SJSA1 (cell line): Measurements from ENCODE around the gene SIRPG. TPM values are rescaled to one million over a fixed set of nuclear protein-coding genes. Genes with fewer than 3 reads are reported as not detected.

Source experiments
- DNase-seq, 2 experiments: peaks; one replicate each; pipeline ENCODE4 v3.0.0-alpha.2; 2015 to 2020; ENCODE audit warnings: low spot score in 2 of 2, low read depth in 1 of 2
- H3K27ac ChIP-seq: fragments of 250-450 bp; sonication (Bioruptor Pico); 2 replicates; pipeline ENCODE4 v1.5.1; 2020; ENCODE audit warnings: mild to moderate bottlenecking, moderate library complexity
- H3K27me3 ChIP-seq: fragments of 250-450 bp; sonication (Bioruptor Pico); replicated peaks from 2 replicates; pipeline ENCODE4 v1.5.1; 2020; ENCODE audit warnings: mild to moderate bottlenecking, moderate library complexity
- H3K36me3 ChIP-seq: fragments of 250-450 bp; sonication (Bioruptor Pico); 2 replicates; pipeline ENCODE4 v1.5.1; 2020; ENCODE audit warnings: mild to moderate bottlenecking
- H3K4me1 ChIP-seq: fragments of 250-450 bp; sonication (Bioruptor Pico); replicated peaks from 2 replicates; pipeline ENCODE4 v1.6.1; 2021; ENCODE audit warnings: mild to moderate bottlenecking
- H3K4me3 ChIP-seq: fragments of 250-450 bp; sonication (Bioruptor Pico); 2 replicates; pipeline ENCODE4 v1.5.1; 2020; ENCODE audit warnings: mild to moderate bottlenecking
- H3K9me3 ChIP-seq: fragments of 250-450 bp; sonication (Bioruptor Pico); replicated peaks from 2 replicates; pipeline ENCODE4 v1.5.1; 2020; ENCODE audit warnings: mild to moderate bottlenecking
- total RNA-seq: library from RNA; depleted of rRNA; stranded (reverse); fragments of >200 nt; shearing (Covaris generic); gene quantifications from 2 replicates; pipeline ENCODE4 v1.2.3, GENCODE V29; 2014

SIRPG gene
- total RNA-seq, 1 experiment from 2014 or later = not detected

GRCh38 chr20:1685304-1686052, 27.9 kb upstream of the SIRPG start:
- Histone ChIP-seq H3K36me3 (no peaks in the 10 kb centered on the region), H3K27me3 (peaks cover 10% of the 10 kb centered on the region), H3K4me3 (no peak overlapping the region), H3K27ac (no peak overlapping the region), H3K4me1 (no peaks in the 10 kb centered on the region), H3K9me3 (no peaks in the 10 kb centered on the region)
- DNase-seq = no peak

- no peak overlapping the region for H3K27ac ChIP-seq
- no peaks in the 10 kb centered on the region for H3K36me3 ChIP-seq
- H3K9me3 ChIP-seq = no peaks in the 10 kb centered on the region
- no peak overlapping the region for H3K4me3 ChIP-seq
- H3K27me3 ChIP-seq = peaks cover 8% of the 10 kb centered on the region
- no peak for DNase-seq
- no peaks in the 10 kb centered on the region for H3K4me1 ChIP-seq
These were observed 27.3 kb upstream of the SIRPG start for GRCh38 chr20:1684872-1685271.

- H3K9me3 ChIP-seq = no peaks in the 10 kb centered on the region
- no peak overlapping the region for H3K27ac ChIP-seq
- DNase-seq = no peak
- H3K4me3 ChIP-seq = no peak overlapping the region
- H3K27me3 ChIP-seq = peaks cover 14% of the 10 kb centered on the region
- H3K36me3 ChIP-seq = no peaks in the 10 kb centered on the region
- H3K4me1 ChIP-seq = no peaks in the 10 kb centered on the region
These were observed 19.1 kb upstream of the SIRPG start for GRCh38 chr20:1676650-1677049.

GRCh38 chr20:1674990-1675780, 17.6 kb upstream of the SIRPG start:
- no peak for DNase-seq
- Histone ChIP-seq H3K4me1 (no peaks in the 10 kb centered on the region), H3K4me3 (no peak overlapping the region), H3K9me3 (no peaks in the 10 kb centered on the region), H3K36me3 (no peaks in the 10 kb centered on the region), H3K27me3 (peaks cover 14% of the 10 kb centered on the region), H3K27ac (no peak overlapping the region)

GRCh38 chr20:1674361-1674760, 16.8 kb upstream of the SIRPG start:
- Histone ChIP-seq H3K4me3 (no peak overlapping the region), H3K4me1 (no peaks in the 10 kb centered on the region), H3K9me3 (no peaks in the 10 kb centered on the region), H3K27me3 (peaks cover 18% of the 10 kb centered on the region), H3K27ac (no peak overlapping the region), H3K36me3 (no peaks in the 10 kb centered on the region)
- DNase-seq = no peak

- Histone ChIP-seq H3K27ac (no peak overlapping the region), H3K4me1 (no peaks in the 10 kb centered on the region), H3K27me3 (peaks cover 20% of the 10 kb centered on the region), H3K4me3 (no peak overlapping the region), H3K36me3 (no peaks in the 10 kb centered on the region), H3K9me3 (no peaks in the 10 kb centered on the region)
- DNase-seq = no peak
These were observed 15.8 kb upstream of the SIRPG start for GRCh38 chr20:1673424-1673823.

- Histone ChIP-seq H3K27me3 (peaks cover 20% of the 10 kb centered on the region), H3K9me3 (no peaks in the 10 kb centered on the region), H3K27ac (no peak overlapping the region), H3K4me1 (no peaks in the 10 kb centered on the region), H3K4me3 (no peak overlapping the region), H3K36me3 (no peaks in the 10 kb centered on the region)
- DNase-seq = no peak
These were observed 15.1 kb upstream of the SIRPG start for GRCh38 chr20:1672728-1673127.

- Histone ChIP-seq H3K36me3 (no peaks in the 10 kb centered on the region), H3K4me1 (no peaks in the 10 kb centered on the region), H3K4me3 (no peak overlapping the region), H3K9me3 (no peaks in the 10 kb centered on the region), H3K27ac (no peak overlapping the region), H3K27me3 (peaks cover 20% of the 10 kb centered on the region)
- DNase-seq = no peak
These were observed 14.5 kb upstream of the SIRPG start for GRCh38 chr20:1671891-1672669.

GRCh38 chr20:1669304-1669703, 11.7 kb upstream of the SIRPG start:
- no peak for DNase-seq
- no peaks in the 10 kb centered on the region for H3K4me1 ChIP-seq
- H3K9me3 ChIP-seq = no peaks in the 10 kb centered on the region
- H3K27me3 ChIP-seq = peaks cover 14% of the 10 kb centered on the region
- H3K36me3 ChIP-seq = no peaks in the 10 kb centered on the region
- no peak overlapping the region for H3K27ac ChIP-seq
- H3K4me3 ChIP-seq = no peak overlapping the region

- H3K36me3 ChIP-seq = no peaks in the 10 kb centered on the region
- H3K27ac ChIP-seq = no peak overlapping the region
- H3K9me3 ChIP-seq = no peaks in the 10 kb centered on the region
- no peak for DNase-seq
- H3K4me3 ChIP-seq = no peak overlapping the region
- peaks cover 20% of the 10 kb centered on the region for H3K27me3 ChIP-seq
- no peaks in the 10 kb centered on the region for H3K4me1 ChIP-seq
These were observed 10.0 kb upstream of the SIRPG start for GRCh38 chr20:1667502-1668085.

GRCh38 chr20:1666802-1667201, 9.2 kb upstream of the SIRPG start:
- no peaks in the 10 kb centered on the region for H3K9me3 ChIP-seq
- H3K4me1 ChIP-seq = no peaks in the 10 kb centered on the region
- H3K36me3 ChIP-seq = no peaks in the 10 kb centered on the region
- H3K27ac ChIP-seq = no peak overlapping the region
- peaks cover 24% of the 10 kb centered on the region for H3K27me3 ChIP-seq
- no peak for DNase-seq
- no peak overlapping the region for H3K4me3 ChIP-seq

- Histone ChIP-seq H3K9me3 (no peaks in the 10 kb centered on the region), H3K27me3 (peaks cover 24% of the 10 kb centered on the region), H3K4me3 (no peak overlapping the region), H3K27ac (no peak overlapping the region), H3K36me3 (no peaks in the 10 kb centered on the region), H3K4me1 (no peaks in the 10 kb centered on the region)
- no peak for DNase-seq
These were observed 7.8 kb upstream of the SIRPG start for GRCh38 chr20:1665345-1665744.

- Histone ChIP-seq H3K27me3 (peaks cover 24% of the 10 kb centered on the region), H3K4me1 (no peaks in the 10 kb centered on the region), H3K36me3 (no peaks in the 10 kb centered on the region), H3K27ac (no peak overlapping the region), H3K9me3 (no peaks in the 10 kb centered on the region), H3K4me3 (no peak overlapping the region)
- no peak for DNase-seq
These were observed 7.3 kb upstream of the SIRPG start for GRCh38 chr20:1664911-1665310.
